GM06990 (cell line): Measurements from ENCODE around the gene PLA2G4D.

ENCODE experiments used
- DNase-seq: peaks from one replicate; pipeline ENCODE4 v3.0.0-alpha.2; 2011; ENCODE audit not compliant: insufficient read length; ENCODE audit errors: extremely low read depth
- H3K27me3 ChIP-seq: replicated peaks from 2 replicates; pipeline ENCODE4 v1.6.0; 2011; ENCODE audit warnings: low read length; ENCODE audit not compliant: control insufficient read depth, insufficient read depth
- H3K36me3 ChIP-seq: 2 replicates; pipeline ENCODE4 v1.5.1; 2011; ENCODE audit warnings: low read length; ENCODE audit not compliant: control insufficient read depth, insufficient read depth
- H3K4me3 ChIP-seq: replicated peaks from 2 replicates; pipeline ENCODE4 v1.5.1; 2011; ENCODE audit warnings: low read depth, mild to moderate bottlenecking, control low read depth, low read length
- CTCF ChIP-seq: IDR thresholded peaks from 2 replicates; pipeline ENCODE4 v1.5.1; 2011; ENCODE audit warnings: low read length, control low read depth, mild to moderate bottlenecking, inconsistent platforms; ENCODE audit not compliant: insufficient read depth, poor library complexity, severe bottlenecking

The PLA2G4D gene

GRCh38 chr15:42082141-42082540 is 12.2 kb downstream of the PLA2G4D start:
- no peaks in the 10 kb centered on the region for H3K36me3 ChIP-seq
- no peak for TF ChIP-seq CTCF
- H3K27me3 ChIP-seq: no peaks in the 10 kb centered on the region; the same call in none of the 2 replicates
- no peak overlapping the region for H3K4me3 ChIP-seq
- DNase-seq: no peak

- Histone ChIP-seq H3K4me3 (no peak overlapping the region), H3K27me3 (no peaks in the 10 kb centered on the region; the same call in none of the 2 replicates), H3K36me3 (no peaks in the 10 kb centered on the region)
- DNase-seq: no peak
- no peak for TF ChIP-seq CTCF
These were observed 13.2 kb downstream of the PLA2G4D start for GRCh38 chr15:42080919-42081830.

- DNase-seq: no peak
- no peak for TF ChIP-seq CTCF
- H3K4me3 ChIP-seq: no peak overlapping the region
- no peaks in the 10 kb centered on the region; the same call in none of the 2 replicates for H3K27me3 ChIP-seq
- H3K36me3 ChIP-seq: no peaks in the 10 kb centered on the region
These were observed 14.0 kb downstream of the PLA2G4D start for GRCh38 chr15:42080186-42080918.

- H3K4me3 ChIP-seq: no peak overlapping the region
- H3K27me3 ChIP-seq: no peaks in the 10 kb centered on the region; the same call in none of the 2 replicates
- DNase-seq: no peak
- TF ChIP-seq CTCF: no peak
- no peaks in the 10 kb centered on the region for H3K36me3 ChIP-seq
These were observed 14.9 kb downstream of the PLA2G4D start for GRCh38 chr15:42079401-42079908.

GRCh38 chr15:42078903-42079302 is 15.5 kb downstream of the PLA2G4D start:
- no peaks in the 10 kb centered on the region for H3K36me3 ChIP-seq
- H3K27me3 ChIP-seq: no peaks in the 10 kb centered on the region; the same call in 1 of the 2 replicates
- no peak overlapping the region for H3K4me3 ChIP-seq
- no peak for TF ChIP-seq CTCF
- DNase-seq: no peak
